Gastroesophageal sphincter (tissue), 3 donors: ENCODE measurements around the gene IGFBP7.
A peak's percentile ranks its signal among the peaks of the same experiment; 100 is the strongest.

Experiments used
- CTCF ChIP-seq, 4 experiments: fragments of 200-600 bp in 2 of 4; fragments of 450-650 bp in 2 of 4; sonication (generic) in 1 of 4; IDR thresholded peaks; one replicate each; pipeline ENCODE4 v1.5.1; 2017 to 2019; ENCODE audit warnings: antibody characterized with exemption in 4 of 4, mild to moderate bottlenecking in 2 of 4, moderate library complexity in 2 of 4
- EP300 ChIP-seq: sonication (generic); formaldehyde crosslinking; IDR thresholded peaks from one replicate; pipeline ENCODE4 v1.6.1; 2017; ENCODE audit warnings: antibody characterized with exemption, mild to moderate bottlenecking
- POLR2A ChIP-seq, 2 donors: fragments of 450-650 bp; IDR thresholded peaks; one replicate each; pipeline ENCODE4 v1.6.1; 2017; ENCODE audit warnings: antibody characterized with exemption in 2 of 2, mild to moderate bottlenecking in 2 of 2, moderate library complexity in 1 of 2
- POLR2AphosphoS5 ChIP-seq: sonication (generic); formaldehyde crosslinking; IDR thresholded peaks from one replicate; pipeline ENCODE4 v1.6.1; 2017; ENCODE audit warnings: antibody characterized with exemption

GRCh38 chr4:57083090-57083489 lies 27.1 kb downstream of the IGFBP7 start:
- no peak for TF ChIP-seq POLR2A (IDR thresholded peaks at IDR 0.05)
- TF ChIP-seq CTCF (IDR thresholded peaks at IDR 0.05), result no peak
- TF ChIP-seq POLR2AphosphoS5, result peak; percentile 70
- TF ChIP-seq EP300, result no peak
